Fibroblast of mammary gland (primary cell): Measurements from ENCODE around the gene KIF26A.

Experiments
- DNase-seq: peaks from one replicate; pipeline ENCODE4 v3.0.0-alpha.2; 2010; ENCODE audit warnings: low read depth
- H3K4me3 ChIP-seq: 2 replicates; pipeline ENCODE4 v1.5.1; 2011; ENCODE audit warnings: low read depth, mild to moderate bottlenecking, low read length, moderate library complexity; ENCODE audit not compliant: control insufficient read depth
- CTCF ChIP-seq: conservative IDR thresholded peaks from 2 replicates; pipeline ENCODE4 v1.5.1; 2011; ENCODE audit warnings: low read depth, low read length, inconsistent platforms; ENCODE audit not compliant: control insufficient read depth, insufficient read depth

Gene KIF26A

GRCh38 chr14:104096751-104097700, 41.4 kb upstream of the KIF26A start:
- DNase-seq: no peak
- no peak overlapping the region for H3K4me3 ChIP-seq
- no peak for TF ChIP-seq CTCF

- TF ChIP-seq CTCF: no peak
Measured at GRCh38 chr14:104098272-104099095, 39.9 kb upstream of the KIF26A start.

GRCh38 chr14:104099096-104100041, 39.0 kb upstream of the KIF26A start:
- no peak overlapping the region for H3K4me3 ChIP-seq
- no peak for DNase-seq
- no peak for TF ChIP-seq CTCF

More at GRCh38 chr14:104098272-104099095, 39.9 kb upstream of the KIF26A start:
- H3K4me3 ChIP-seq: no peak overlapping the region
- no peak for DNase-seq

- H3K4me3 ChIP-seq: no peak overlapping the region
- no peak for DNase-seq
- no peak for TF ChIP-seq CTCF
Measured at GRCh38 chr14:104100171-104101085, 38.0 kb upstream of the KIF26A start.

GRCh38 chr14:104101086-104101621, 37.2 kb upstream of the KIF26A start:
- no peak overlapping the region for H3K4me3 ChIP-seq
- DNase-seq: no peak
- TF ChIP-seq CTCF: no peak
